DOHH2 (cell line): Measurements from ENCODE around the gene STOM.

Experiments used
- H3F3A ChIP-seq: fragments of 200-600 bp; sonication (generic), shearing (Covaris generic); 2 replicates; pipeline ENCODE4 v1.6.0; 2016; ENCODE audit warnings: antibody characterized with exemption, mild to moderate bottlenecking; ENCODE audit not compliant: control insufficient read depth, insufficient read depth
- H3K27ac ChIP-seq: fragments of 200-600 bp; sonication (generic); 2 replicates; pipeline ENCODE4 v1.5.1; 2014; ENCODE audit warnings: low read depth, mild to moderate bottlenecking, low read length, moderate library complexity
- H3K27me3 ChIP-seq: fragments of 200-600 bp; sonication (generic); 2 replicates; pipeline ENCODE4 v1.6.1; 2014; ENCODE audit warnings: mild to moderate bottlenecking, low read length, mixed read lengths; ENCODE audit not compliant: control insufficient read depth
- H3K36me3 ChIP-seq: fragments of 200-600 bp; sonication (generic); 2 replicates; pipeline ENCODE4 v1.6.1; 2014; ENCODE audit warnings: mild to moderate bottlenecking, low read length, moderate library complexity, mixed read lengths; ENCODE audit not compliant: control insufficient read depth
- H3K4me1 ChIP-seq: fragments of 200-600 bp; sonication (generic); 2 replicates; pipeline ENCODE4 v1.6.1; 2014; ENCODE audit warnings: mild to moderate bottlenecking, low read length, mixed read lengths; ENCODE audit not compliant: control insufficient read depth
- H3K4me2 ChIP-seq: fragments of 200-600 bp; sonication (generic); 2 replicates; pipeline ENCODE4 v1.6.0; 2014; ENCODE audit warnings: mild to moderate bottlenecking, low read length, moderate library complexity
- H3K4me3 ChIP-seq: fragments of 200-600 bp; sonication (generic); 2 replicates; pipeline ENCODE4 v1.5.1; 2014; ENCODE audit warnings: mild to moderate bottlenecking, low read length, mixed read lengths
- H3K79me2 ChIP-seq: fragments of 200-600 bp; sonication (generic); 2 replicates; pipeline ENCODE4 v1.6.1; 2014; ENCODE audit warnings: mild to moderate bottlenecking, low read length, mixed read lengths; ENCODE audit not compliant: control insufficient read depth
- H3K9me2 ChIP-seq: fragments of 200-600 bp; sonication (generic); replicated peaks from 2 replicates; pipeline ENCODE4 v1.6.1; 2014; ENCODE audit warnings: mild to moderate bottlenecking, low read length, mixed read lengths; ENCODE audit not compliant: control insufficient read depth
- H3K9me3 ChIP-seq: fragments of 200-600 bp; sonication (generic); 2 replicates; pipeline ENCODE4 v1.6.1; 2014; ENCODE audit warnings: antibody characterized with exemption, low read length, mixed read lengths; ENCODE audit not compliant: control insufficient read depth, insufficient read depth
- H4K20me1 ChIP-seq: fragments of 200-600 bp; sonication (generic); 2 replicates; pipeline ENCODE4 v1.6.0; 2014; ENCODE audit warnings: low read depth, mild to moderate bottlenecking, antibody characterized with exemption, low read length, moderate library complexity; ENCODE audit not compliant: control insufficient read depth, insufficient read depth
- EZH2phosphoT487 ChIP-seq: fragments of 200-600 bp; sonication (generic); IDR thresholded peaks from 2 replicates; pipeline ENCODE4 v1.6.1; 2017; ENCODE audit warnings: borderline replicate concordance, mild to moderate bottlenecking, antibody characterized with exemption, low read length, moderate library complexity, mixed read lengths
- TF ChIP-seq, protein P1 (sequence below): fragments of 200-600 bp; sonication (generic); IDR thresholded peaks from one replicate; pipeline ENCODE4 v1.5.1; 2014; ENCODE audit warnings: antibody characterized with exemption, mild to moderate bottlenecking, low read depth, low read length; ENCODE audit not compliant: poor library complexity, severe bottlenecking

The STOM gene

DNA sequence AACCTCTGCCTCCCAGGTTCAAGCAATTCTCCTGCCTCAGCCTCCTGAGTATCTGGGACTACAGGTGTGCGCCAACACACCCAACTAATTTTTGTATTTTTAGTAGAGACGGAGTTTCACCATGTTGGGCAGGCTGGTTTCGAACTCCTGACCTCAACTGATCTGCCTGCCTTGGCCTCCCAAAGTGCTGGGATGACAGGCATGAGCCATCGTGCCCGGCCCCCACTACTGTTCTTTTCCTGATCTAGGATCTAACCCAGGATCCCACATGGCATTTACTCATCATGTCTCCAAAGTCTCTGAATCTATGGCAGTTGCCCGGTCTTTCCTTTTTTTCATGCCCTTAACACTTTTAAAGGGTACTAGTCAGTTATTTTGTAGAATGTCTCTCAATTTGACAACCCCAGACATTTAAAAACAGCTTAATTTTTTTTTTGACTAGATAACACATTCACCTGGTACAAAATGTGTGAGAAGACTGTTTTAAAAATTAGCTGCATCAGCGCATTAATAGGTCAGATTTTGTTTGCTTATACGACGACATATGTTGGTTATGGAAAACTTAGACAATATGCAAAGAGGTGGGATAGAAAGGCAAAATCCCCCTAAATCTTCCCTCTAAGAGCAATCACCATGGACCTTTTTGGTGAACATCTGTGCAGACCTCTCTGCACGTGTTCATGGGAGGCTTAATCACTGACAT is 46.5 kb downstream of the STOM start:
- TF ChIP-seq, protein P1, sequence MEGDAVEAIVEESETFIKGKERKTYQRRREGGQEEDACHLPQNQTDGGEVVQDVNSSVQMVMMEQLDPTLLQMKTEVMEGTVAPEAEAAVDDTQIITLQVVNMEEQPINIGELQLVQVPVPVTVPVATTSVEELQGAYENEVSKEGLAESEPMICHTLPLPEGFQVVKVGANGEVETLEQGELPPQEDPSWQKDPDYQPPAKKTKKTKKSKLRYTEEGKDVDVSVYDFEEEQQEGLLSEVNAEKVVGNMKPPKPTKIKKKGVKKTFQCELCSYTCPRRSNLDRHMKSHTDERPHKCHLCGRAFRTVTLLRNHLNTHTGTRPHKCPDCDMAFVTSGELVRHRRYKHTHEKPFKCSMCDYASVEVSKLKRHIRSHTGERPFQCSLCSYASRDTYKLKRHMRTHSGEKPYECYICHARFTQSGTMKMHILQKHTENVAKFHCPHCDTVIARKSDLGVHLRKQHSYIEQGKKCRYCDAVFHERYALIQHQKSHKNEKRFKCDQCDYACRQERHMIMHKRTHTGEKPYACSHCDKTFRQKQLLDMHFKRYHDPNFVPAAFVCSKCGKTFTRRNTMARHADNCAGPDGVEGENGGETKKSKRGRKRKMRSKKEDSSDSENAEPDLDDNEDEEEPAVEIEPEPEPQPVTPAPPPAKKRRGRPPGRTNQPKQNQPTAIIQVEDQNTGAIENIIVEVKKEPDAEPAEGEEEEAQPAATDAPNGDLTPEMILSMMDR: no peak
- no peak for TF ChIP-seq EZH2phosphoT487
- Histone ChIP-seq H4K20me1 (no peaks in the 10 kb centered on the region), H3K27ac (no peak overlapping the region), H3K36me3 (no peaks in the 10 kb centered on the region), H3K27me3 (no peaks in the 10 kb centered on the region), H3K4me1 (no peaks in the 10 kb centered on the region), H3F3A (no peaks in the 10 kb centered on the region), H3K4me3 (no peak overlapping the region), H3K9me3 (no peaks in the 10 kb centered on the region), H3K9me2 (no peaks in the 10 kb centered on the region), H3K79me2 (no peaks in the 10 kb centered on the region), H3K4me2 (no peak overlapping the region)

DNA sequence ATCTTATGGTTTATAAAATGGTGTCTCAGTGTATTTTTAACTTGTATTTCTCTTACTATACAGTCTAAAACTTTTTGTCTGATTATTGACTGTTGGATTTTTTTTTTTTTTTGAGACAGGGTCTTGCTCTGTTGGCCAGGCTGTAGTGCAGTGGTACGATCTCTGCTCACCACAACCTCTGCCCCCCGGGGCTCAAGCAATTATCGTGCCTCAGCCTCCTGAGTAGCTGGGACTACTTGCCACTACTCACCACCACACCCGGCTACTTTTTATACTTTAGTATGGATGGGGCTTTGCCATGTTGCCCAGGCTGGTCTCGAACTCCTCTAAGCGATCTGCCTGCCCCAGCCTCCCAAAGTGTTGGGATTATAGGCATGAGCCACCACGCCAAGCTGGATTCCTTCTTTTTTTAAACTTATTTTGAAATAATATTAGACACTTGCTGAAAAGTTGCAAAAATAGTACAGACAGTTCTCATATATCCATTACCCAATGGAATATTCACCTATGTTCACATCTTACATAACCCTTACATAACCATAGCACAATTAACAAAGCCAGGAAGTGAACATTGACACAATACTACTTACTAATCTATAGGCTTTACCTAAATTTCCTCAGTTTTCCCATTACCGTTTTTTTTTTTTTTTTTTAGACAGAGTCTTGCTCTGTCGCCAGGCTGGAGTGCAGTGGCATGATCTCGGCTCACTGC is 47.2 kb downstream of the STOM start:
- no peaks in the 10 kb centered on the region for H3K4me1 ChIP-seq
- no peaks in the 10 kb centered on the region for H3K9me2 ChIP-seq
- H3K79me2 ChIP-seq: no peaks in the 10 kb centered on the region
- no peak overlapping the region for H3K4me3 ChIP-seq
- no peak overlapping the region for H3K27ac ChIP-seq
- no peak overlapping the region for H3K4me2 ChIP-seq
- H3K27me3 ChIP-seq: no peaks in the 10 kb centered on the region
- TF ChIP-seq, protein P1: no peak
- TF ChIP-seq EZH2phosphoT487: no peak
- H3K9me3 ChIP-seq: no peaks in the 10 kb centered on the region
- H4K20me1 ChIP-seq: no peaks in the 10 kb centered on the region
- no peaks in the 10 kb centered on the region for H3F3A ChIP-seq
- H3K36me3 ChIP-seq: no peaks in the 10 kb centered on the region

DNA sequence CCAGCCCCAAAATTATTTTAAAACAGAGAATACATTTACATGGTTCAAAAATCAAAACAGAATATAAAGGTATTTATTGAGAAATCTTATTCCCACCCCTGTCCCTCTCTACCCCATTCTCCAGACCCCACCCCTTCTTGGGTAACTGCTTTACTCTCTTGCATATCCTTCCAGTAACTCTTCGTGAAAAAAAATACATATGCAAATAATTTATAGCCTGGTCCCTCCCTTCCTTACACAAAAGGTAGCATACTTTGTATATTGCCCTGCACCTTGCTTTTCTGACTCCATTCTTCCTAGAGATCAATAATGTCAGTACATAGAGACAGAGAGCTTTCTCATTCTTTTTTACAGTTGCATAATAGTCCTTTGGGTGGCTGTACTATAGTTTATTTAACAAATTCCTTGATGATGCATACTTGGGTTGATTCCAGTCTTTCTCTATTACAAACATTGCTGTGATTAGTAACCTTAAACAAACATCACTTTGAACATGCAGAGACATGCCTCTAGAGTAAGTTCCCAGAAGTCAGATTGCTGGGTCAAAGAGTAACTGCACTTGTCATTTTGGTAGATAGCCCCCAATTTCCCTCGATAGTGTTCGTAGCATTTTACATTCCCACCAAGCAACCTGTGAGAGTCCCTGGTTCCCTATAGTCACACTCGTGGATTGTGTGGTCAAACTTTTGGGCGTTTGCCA is 47.9 kb downstream of the STOM start:
- Histone ChIP-seq H3K79me2 (no peaks in the 10 kb centered on the region), H4K20me1 (no peaks in the 10 kb centered on the region), H3K9me3 (no peaks in the 10 kb centered on the region), H3K27me3 (no peaks in the 10 kb centered on the region), H3K4me3 (no peak overlapping the region), H3F3A (no peaks in the 10 kb centered on the region), H3K27ac (no peak overlapping the region), H3K9me2 (no peaks in the 10 kb centered on the region), H3K4me1 (no peaks in the 10 kb centered on the region), H3K36me3 (no peaks in the 10 kb centered on the region), H3K4me2 (no peak overlapping the region)
- TF ChIP-seq, protein P1: no peak
- no peak for TF ChIP-seq EZH2phosphoT487
